VCaP (cell line): ENCODE results near the gene LDLRAD4.

Source experiments
- H3K27ac ChIP-seq: fragments of 450-650 bp; 2 replicates; pipeline ENCODE4 v1.5.1; 2017
- TF ChIP-seq, protein P1 (sequence below): fragments of 450-650 bp; conservative IDR thresholded peaks from 2 replicates; pipeline ENCODE4 v1.5.1; 2017; ENCODE audit warnings: mild to moderate bottlenecking, moderate library complexity

Gene LDLRAD4

DNA sequence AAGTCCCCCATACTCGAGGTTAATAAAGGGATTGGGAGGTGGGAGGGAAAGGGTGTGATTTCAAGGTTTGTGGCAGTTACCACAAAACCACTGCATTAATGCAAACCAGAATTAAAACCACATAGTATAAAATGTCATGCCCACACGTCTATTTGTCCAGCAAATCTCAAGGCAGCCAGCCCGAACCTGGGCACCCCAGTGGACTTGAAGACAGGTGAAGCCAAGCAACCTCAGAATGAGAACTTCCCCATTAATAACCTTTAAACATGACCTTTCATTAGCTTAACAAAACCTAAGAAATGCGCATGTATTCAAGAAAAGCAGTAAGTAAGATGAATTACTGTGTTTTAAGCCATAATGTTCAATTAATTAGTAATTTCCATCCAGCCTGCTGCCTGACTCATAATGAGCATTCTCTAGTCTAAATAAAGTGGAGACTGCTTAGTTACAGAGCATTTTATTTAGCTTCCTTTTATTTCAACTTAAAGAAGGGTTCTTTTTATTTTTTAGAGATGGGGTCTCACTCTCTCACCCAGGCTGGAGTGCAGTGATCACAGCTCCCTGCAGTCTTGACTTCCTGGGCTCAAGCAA, 278.2 kb downstream of the LDLRAD4 start:
- TF ChIP-seq, protein P1, sequence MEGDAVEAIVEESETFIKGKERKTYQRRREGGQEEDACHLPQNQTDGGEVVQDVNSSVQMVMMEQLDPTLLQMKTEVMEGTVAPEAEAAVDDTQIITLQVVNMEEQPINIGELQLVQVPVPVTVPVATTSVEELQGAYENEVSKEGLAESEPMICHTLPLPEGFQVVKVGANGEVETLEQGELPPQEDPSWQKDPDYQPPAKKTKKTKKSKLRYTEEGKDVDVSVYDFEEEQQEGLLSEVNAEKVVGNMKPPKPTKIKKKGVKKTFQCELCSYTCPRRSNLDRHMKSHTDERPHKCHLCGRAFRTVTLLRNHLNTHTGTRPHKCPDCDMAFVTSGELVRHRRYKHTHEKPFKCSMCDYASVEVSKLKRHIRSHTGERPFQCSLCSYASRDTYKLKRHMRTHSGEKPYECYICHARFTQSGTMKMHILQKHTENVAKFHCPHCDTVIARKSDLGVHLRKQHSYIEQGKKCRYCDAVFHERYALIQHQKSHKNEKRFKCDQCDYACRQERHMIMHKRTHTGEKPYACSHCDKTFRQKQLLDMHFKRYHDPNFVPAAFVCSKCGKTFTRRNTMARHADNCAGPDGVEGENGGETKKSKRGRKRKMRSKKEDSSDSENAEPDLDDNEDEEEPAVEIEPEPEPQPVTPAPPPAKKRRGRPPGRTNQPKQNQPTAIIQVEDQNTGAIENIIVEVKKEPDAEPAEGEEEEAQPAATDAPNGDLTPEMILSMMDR, result no peak
- no peak overlapping the region for H3K27ac ChIP-seq

DNA sequence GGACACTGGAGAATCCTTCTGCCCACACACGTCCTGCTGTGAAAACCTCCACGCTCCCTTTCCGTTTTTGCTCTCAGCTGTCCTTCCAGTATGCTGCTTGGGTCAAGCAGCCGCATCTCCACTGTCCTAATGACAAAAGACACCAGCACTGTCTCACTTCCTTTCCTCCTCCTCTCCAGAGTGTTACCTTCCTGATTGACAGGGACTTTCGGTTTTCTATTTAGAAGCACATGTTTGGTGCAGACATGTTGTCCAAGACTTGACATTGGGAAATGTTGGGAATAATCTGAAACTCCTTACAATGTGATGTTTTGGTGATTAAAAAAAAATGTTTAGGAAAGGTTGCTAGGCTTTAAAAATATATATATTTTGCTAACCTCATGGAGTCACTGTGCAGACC, 281.2 kb downstream of the LDLRAD4 start:
- H3K27ac ChIP-seq, result no peak overlapping the region
- TF ChIP-seq, protein P1, result no peak

DNA sequence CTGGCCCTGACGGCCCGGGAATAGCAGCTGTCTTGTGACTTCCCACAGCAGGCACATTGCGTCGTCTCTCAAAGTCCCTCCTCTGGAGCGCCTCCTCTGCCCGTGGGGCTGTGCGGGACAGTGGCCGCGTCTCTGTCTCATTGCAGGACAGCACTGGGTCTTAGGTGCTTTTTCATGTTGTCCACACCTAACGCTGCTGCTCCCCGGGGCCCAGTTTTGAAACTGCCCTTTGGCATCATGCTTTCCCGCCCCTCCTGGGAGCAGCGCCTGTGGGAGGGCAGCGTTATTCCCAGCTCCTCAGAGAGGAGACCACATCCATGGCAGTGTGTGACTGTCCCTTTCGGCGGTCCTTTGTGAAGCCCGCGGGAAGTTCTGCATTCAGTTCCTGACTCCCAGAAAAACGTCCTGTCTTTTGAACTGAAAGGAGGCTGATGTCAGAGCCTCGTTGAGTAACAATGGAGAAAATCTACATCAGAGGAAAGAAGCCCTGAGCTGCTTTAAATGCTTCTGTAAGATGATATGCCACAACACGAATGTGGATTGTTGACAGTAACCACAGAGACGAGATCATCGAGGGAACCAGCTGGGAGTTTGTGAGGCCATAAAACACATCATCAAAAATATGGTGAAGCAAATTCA, 281.8 kb downstream of the LDLRAD4 start:
- H3K27ac ChIP-seq, result no peak overlapping the region; the same call in 1 of the 2 replicates
- TF ChIP-seq, protein P1, result no peak

DNA sequence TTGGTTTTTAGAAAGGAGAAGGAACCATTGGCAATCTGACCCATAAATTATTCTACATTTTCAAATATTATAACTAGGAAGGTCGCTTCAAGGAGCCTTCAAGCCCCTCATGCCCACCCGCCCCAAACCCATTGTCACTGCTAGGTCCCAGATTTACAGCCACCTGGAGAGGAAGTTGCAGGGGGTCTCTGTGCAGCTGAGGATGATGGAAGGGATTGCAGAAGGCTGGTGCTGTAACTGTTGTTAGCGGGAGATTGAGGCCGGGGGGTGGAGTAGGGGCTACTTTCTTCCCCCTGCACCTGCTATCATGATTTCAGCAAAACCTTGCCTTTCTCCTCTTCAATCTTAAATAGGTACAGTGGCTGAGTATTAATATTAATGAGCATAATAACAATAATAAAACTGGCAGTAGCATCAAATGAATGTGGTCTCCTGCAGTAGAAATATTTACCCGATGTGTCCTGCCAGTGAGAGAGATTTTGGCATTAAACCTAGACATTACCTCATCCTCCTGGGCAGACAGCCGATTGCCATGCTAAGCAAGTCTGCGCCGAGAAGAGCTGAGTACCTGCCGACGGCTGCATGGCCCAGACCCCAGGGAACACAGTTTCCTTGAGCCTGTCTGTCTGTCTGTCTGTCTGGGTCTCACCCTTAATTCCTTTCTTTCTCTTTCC, 282.4 kb downstream of the LDLRAD4 start:
- TF ChIP-seq, protein P1, result no peak
- H3K27ac ChIP-seq, result no peak overlapping the region; the same call in 1 of the 2 replicates

DNA sequence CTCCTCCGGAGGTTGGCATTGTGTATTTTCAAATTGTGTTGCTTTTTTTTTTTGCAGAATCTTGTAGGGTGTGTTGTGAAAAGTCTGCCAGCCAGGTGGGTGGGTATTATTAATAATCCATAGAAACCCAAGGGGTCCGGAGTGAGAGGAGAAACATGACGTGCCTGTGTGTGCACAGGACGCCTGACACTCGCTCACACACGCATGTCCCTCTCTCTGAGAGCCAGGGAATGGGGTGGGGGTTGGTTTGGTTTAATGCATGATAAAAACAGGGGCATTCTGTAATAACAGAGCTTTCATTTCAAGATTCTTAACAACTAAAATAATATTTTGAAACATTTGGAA, 283.0 kb downstream of the LDLRAD4 start:
- no peak overlapping the region for H3K27ac ChIP-seq
- TF ChIP-seq, protein P1, result no peak

DNA sequence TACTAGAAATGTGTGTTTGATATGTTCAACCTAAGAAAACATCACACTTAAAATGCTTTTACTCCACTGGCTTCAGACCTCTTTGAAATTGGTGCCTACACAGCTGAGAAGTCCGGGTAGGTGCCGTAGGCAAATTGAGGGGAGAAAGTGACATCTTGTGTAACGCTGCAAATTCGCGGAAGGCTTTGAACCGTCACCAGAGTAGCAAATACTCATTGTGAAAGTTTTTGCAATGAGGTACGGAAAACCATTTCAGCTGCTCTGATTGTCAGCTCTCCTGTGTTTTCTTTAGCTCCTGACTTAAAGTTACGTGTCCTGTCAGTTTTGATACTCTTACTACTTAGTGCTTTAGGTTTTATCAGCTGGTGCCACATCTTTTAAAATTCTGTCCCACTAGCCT, 283.3 kb downstream of the LDLRAD4 start:
- no peak overlapping the region for H3K27ac ChIP-seq
- TF ChIP-seq, protein P1, result no peak

DNA sequence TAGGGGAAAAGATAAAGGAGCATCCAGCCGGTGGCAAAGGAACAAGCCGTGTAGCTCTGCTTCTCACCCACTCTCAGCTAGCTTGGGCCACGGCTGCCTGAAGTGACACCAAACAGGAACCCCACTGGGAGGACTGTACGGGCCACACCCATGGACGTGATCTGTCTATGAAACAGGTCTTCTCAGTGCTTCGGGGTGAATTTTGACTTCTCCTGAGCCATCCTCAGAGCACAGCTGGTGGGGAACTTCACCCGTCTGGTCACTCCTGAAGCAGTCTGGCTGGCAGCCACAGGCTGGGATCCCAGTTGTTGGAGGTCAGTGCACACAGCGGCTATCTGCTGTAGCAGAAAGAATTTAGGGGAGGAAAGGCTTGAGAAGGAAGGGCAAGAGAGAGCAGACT, 284.0 kb downstream of the LDLRAD4 start:
- TF ChIP-seq, protein P1, result no peak
- H3K27ac ChIP-seq, result no peak overlapping the region
